K562 (cell line): Measurements from ENCODE around the gene KNCN. TPM values are rescaled to one million over a fixed set of nuclear protein-coding genes. Genes with fewer than 3 reads are reported as not detected.
A peak's percentile ranks its signal among the peaks of the same experiment; 100 is the strongest.

Experiments
- DNMT1 ChIP-seq: fragments of 450-650 bp; IDR thresholded peaks from 2 replicates; pipeline ENCODE4 v1.6.1; 2016; ENCODE audit warnings: antibody characterized with exemption, mild to moderate bottlenecking
- ERF ChIP-seq: fragments of 450-650 bp; formaldehyde crosslinking; IDR thresholded peaks from 2 replicates; pipeline ENCODE4 v1.4.0; 2020; ENCODE audit warnings: mild to moderate bottlenecking, mixed read lengths
- HDAC6 ChIP-seq: IDR thresholded peaks from 2 replicates; pipeline ENCODE4 v1.6.1; 2012; ENCODE audit warnings: low read depth, mild to moderate bottlenecking, control low read depth, inconsistent platforms, low read length, moderate library complexity
- JUNB ChIP-seq: fragments of 450-650 bp; formaldehyde crosslinking; conservative IDR thresholded peaks from 2 replicates; pipeline ENCODE4 v1.4.0; 2020; ENCODE audit warnings: mild to moderate bottlenecking
- MEIS2 ChIP-seq: fragments of 450-650 bp; IDR thresholded peaks from 2 replicates; pipeline ENCODE4 v1.6.1; 2014; ENCODE audit warnings: mild to moderate bottlenecking; ENCODE audit not compliant: partially characterized antibody
- NELFE ChIP-seq: IDR thresholded peaks from 2 replicates; pipeline ENCODE4 v1.6.1; 2011; ENCODE audit warnings: mild to moderate bottlenecking; ENCODE audit not compliant: insufficient read depth, insufficient read length
- NR2C1 ChIP-seq, 2 experiments: fragments of 450-650 bp; IDR thresholded peaks; 2 replicates each; pipeline ENCODE4 v1.6.1; 2017; ENCODE audit warnings: mild to moderate bottlenecking in 2 of 2, antibody characterized with exemption in 1 of 2, inconsistent platforms in 1 of 2, missing compliant biosample characterization in 1 of 2, missing genetic modification characterization in 1 of 2
- STAT6 ChIP-seq: sonication (generic); formaldehyde crosslinking; IDR thresholded peaks from 2 replicates; pipeline ENCODE4 v1.8.1; 2023; ENCODE audit warnings: mild to moderate bottlenecking, missing genetic modification reagents
- ZBTB40 ChIP-seq, 2 experiments: fragments of 450-650 bp in 1 of 2; sonication (generic) in 1 of 2; formaldehyde crosslinking in 1 of 2; IDR thresholded peaks; 2 replicates each; pipeline versions ENCODE4 v1.7.1 to v1.9.0; 2016 to 2022; ENCODE audit warnings: inconsistent platforms in 1 of 2, mild to moderate bottlenecking in 1 of 2, missing genetic modification reagents in 1 of 2
- ZNF133 ChIP-seq: fragments of 250-450 bp; sonication (Bioruptor Pico); IDR thresholded peaks from 2 replicates; pipeline ENCODE4 v1.4.0; 2020; ENCODE audit warnings: mild to moderate bottlenecking
- polyA plus RNA-seq, 8 experiments: library from polyadenylated mRNA; depleted of rRNA in 4 of 8; stranded (reverse) in 5 of 8; unstranded in 3 of 8; fragments of >200 nt; fragmentation: Nextera tagmentation in 2 of 8; fragmentation: Illumina TruSeq in 1 of 8; extraction: Ambion mirVana in 2 of 8; extraction: Trizol in 1 of 8; gene quantifications; 2 replicates each; pipeline versions ENCODE4 v1.2.1 to v1.2.3, GENCODE V29; 2011 to 2014; ENCODE audit warnings: inconsistent platforms in 1 of 8, missing spikeins in 1 of 8
- total RNA-seq, 7 experiments: library from RNA; depleted of rRNA in 6 of 7; stranded (reverse); fragments of >200 nt in 6 of 7; fragmentation: Illumina TruSeq in 2 of 7; extraction: Trizol in 2 of 7; gene quantifications; 2 replicates each; pipeline versions ENCODE4 v1.2.1 to v1.2.3, GENCODE V29; 2011 to 2021; ENCODE audit warnings: low replicate concordance in 1 of 7
- TF ChIP-seq, protein P1 (sequence below): fragments of 150-350 bp; conservative IDR thresholded peaks from 2 replicates; pipeline ENCODE4 v1.6.1; 2014; ENCODE audit warnings: low read length

Gene KNCN
- total and polyA plus RNA-seq, 9 of the 15 experiments (the other 6 are each of a cell fraction or from before 2014, with no cell fraction given), result not detected

- TF ChIP-seq NELFE (no peak), NR2C1 (IDR thresholded peaks at IDR 0.05) (peak; percentile 12; the same call in 1 of the 2 replicates), NR2C1 (tag; IDR thresholded peaks at IDR 0.05) (peak; percentile 46; the same call in 1 of the 2 replicates), MEIS2 (peak; percentile 84), JUNB (no peak), ZNF133 (CRISPR knock-in tag) (no peak), ERF (CRISPR knock-in tag) (no peak), ZBTB40 (IDR thresholded peaks at IDR 0.05) (peak; percentile 70; the same call in 1 of the 2 replicates), ZBTB40 (CRISPR knock-in tag; IDR thresholded peaks at IDR 0.05) (no peak), STAT6 (no peak), HDAC6 (no peak), DNMT1 (no peak)
- TF ChIP-seq, protein P1, sequence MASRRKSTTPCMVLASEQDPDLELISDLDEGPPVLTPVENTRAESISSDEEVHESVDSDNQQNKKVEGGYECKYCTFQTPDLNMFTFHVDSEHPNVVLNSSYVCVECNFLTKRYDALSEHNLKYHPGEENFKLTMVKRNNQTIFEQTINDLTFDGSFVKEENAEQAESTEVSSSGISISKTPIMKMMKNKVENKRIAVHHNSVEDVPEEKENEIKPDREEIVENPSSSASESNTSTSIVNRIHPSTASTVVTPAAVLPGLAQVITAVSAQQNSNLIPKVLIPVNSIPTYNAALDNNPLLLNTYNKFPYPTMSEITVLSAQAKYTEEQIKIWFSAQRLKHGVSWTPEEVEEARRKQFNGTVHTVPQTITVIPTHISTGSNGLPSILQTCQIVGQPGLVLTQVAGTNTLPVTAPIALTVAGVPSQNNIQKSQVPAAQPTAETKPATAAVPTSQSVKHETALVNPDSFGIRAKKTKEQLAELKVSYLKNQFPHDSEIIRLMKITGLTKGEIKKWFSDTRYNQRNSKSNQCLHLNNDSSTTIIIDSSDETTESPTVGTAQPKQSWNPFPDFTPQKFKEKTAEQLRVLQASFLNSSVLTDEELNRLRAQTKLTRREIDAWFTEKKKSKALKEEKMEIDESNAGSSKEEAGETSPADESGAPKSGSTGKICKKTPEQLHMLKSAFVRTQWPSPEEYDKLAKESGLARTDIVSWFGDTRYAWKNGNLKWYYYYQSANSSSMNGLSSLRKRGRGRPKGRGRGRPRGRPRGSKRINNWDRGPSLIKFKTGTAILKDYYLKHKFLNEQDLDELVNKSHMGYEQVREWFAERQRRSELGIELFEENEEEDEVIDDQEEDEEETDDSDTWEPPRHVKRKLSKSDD, result no peak
Observed at GRCh38 chr1:46522184-46522968, 29.1 kb downstream of the KNCN start (continued).
